ENCODE results near the gene SQOR. TPM values are rescaled to one million over a fixed set of nuclear protein-coding genes. Genes with fewer than 3 reads are reported as not detected.

SQOR gene
- total and polyA plus RNA-seq, 10 donors: 21.5 to 79.6 (median 56.1) TPM

DNA sequence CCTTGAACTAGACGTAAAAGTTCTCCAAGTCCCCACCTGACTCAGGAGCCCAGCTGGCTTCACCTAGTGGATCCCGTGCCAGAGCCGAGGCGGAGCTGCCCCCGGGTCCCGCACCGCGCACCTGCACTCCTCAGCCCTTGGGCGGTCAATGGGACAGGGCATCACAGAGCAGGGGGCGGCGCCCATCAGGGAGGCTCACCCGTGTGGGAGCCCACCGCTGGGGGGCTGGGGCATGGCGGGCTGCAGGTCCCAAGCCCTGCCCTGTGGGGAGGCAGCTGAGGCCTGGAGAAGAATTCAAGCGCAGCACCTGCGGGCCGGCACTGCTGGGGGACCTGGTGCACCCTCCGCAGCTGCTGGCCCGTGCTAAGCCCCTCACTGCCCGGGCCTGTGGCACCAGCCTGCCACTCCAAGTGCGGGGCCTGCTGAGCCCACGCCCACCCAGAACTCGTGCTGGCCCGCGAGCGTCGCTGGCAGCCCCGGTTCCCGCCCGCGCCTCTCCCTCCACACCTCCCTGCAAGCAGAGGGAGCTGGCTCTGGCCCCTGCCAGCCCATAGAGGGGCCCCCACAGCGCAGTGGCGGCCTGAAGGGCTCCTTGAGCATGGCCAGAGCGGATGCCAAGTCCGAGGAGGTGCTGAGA, 16.2 kb downstream of the SQOR start:
- WGBS, 5 donors: 96 to 98% (median 97%) methylated on average over 4 to 35 of the region's 35 CpGs
- Histone ChIP-seq H3K4me3 (no peak overlapping the region), H3K27me3 (replicated peaks in 1 of 7) (no peaks in the 10 kb centered on the region), H3K4me1 (peaks cover 10 to 97% (median 61%) of the 10 kb centered on the region in 6 donors), H3K36me3 (peaks cover 0 to 21% (median 2%) of the 10 kb centered on the region in 6 donors), H3K9me3 (no peaks in the 10 kb centered on the region), H3K27ac (no peak overlapping the region)
- TF ChIP-seq POLR2AphosphoS5 (IDR thresholded peaks at IDR 0.05): peak in 1 of 3 donors; percentile 40
- no peak for TF ChIP-seq POLR2A (IDR thresholded peaks at IDR 0.05)
- peak; percentile 78 for DNase-seq
- intact Hi-C loops (cut with DNase I; ENCODE audit: low total_unique reads): no loop called here

DNA sequence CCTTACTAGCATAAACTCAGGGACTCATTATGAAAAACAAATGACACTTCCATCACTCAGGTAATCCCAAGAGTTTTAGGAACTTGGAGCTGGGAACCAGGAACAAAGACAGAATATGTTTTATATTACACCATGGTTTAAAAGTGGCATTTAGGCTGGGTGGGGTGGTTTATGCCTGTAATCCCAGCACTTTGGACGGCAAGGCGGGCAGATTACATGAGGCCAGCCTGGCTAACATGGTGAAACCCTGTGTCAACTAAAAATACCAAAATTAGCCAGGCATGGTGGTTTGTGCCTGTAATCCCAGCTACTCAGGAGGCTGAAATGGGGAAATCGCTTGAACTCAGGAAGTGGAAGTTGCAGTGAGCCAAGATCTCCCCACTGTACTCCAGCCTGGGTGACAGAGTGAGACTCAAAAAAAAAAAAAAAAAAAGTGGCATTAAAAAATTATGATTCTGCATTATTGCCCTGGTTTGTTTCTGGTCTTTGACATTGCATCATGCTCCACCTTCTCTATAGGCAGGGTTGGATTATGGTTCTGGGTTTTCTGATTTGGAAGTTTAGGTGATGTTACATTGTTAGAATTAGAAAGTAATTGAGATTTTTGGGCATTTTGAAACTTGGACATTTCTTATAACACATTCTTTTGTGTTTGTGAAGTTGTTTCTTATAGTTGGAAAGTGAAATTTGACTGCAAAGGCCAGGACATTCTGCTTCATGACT, 19.0 kb downstream of the SQOR start:
- H3K27ac ChIP-seq: peak overlapping the region in 6 of 8 donors; percentile 38 to 77 (median 65)
- WGBS, 5 donors: 29 to 58% (median 47%) methylated on average over 3 of the region's 3 CpGs
- H3K27me3 ChIP-seq (replicated peaks in 1 of 7): no peaks in the 10 kb centered on the region
- TF ChIP-seq POLR2A (IDR thresholded peaks at IDR 0.05) (no peak), POLR2AphosphoS5 (IDR thresholded peaks at IDR 0.05) (no peak)
- TF ChIP-seq, protein P1, sequence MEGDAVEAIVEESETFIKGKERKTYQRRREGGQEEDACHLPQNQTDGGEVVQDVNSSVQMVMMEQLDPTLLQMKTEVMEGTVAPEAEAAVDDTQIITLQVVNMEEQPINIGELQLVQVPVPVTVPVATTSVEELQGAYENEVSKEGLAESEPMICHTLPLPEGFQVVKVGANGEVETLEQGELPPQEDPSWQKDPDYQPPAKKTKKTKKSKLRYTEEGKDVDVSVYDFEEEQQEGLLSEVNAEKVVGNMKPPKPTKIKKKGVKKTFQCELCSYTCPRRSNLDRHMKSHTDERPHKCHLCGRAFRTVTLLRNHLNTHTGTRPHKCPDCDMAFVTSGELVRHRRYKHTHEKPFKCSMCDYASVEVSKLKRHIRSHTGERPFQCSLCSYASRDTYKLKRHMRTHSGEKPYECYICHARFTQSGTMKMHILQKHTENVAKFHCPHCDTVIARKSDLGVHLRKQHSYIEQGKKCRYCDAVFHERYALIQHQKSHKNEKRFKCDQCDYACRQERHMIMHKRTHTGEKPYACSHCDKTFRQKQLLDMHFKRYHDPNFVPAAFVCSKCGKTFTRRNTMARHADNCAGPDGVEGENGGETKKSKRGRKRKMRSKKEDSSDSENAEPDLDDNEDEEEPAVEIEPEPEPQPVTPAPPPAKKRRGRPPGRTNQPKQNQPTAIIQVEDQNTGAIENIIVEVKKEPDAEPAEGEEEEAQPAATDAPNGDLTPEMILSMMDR (IDR thresholded peaks at IDR 0.05 in 8 of 11, conservative IDR thresholded peaks at IDR 0.05 in 3 of 11): no peak
- no peak overlapping the region for H3K4me3 ChIP-seq
- H3K4me1 ChIP-seq: peaks cover 13 to 97% (median 64%) of the 10 kb centered on the region in 6 donors
- H3K9me3 ChIP-seq: no peaks in the 10 kb centered on the region
- DNase-seq: no peak
- intact Hi-C loops (cut with DNase I; ENCODE audit: low total_unique reads): no loop called here
- peaks cover 0 to 28% (median 2%) of the 10 kb centered on the region in 6 donors for H3K36me3 ChIP-seq

DNA sequence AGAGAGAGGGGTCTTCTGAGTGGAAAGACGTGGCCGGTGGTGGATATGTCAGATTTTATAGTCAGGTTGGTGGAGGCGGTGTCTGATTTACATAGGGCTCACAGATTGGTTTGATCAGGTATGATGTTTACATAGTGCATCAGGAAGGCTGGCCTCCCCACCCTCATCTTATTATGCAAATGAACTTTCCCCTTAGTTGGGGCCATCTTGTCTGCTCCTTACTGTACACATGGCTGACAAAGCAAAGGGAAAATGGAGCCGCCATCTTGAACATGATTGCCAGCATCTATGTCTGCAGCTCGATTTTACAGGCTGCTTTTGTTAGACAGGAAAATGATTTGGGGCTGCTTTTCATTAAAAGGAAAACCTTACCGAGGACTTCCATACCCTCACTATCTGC, 19.9 kb downstream of the SQOR start:
- DNase-seq: no peak
- TF ChIP-seq POLR2A (IDR thresholded peaks at IDR 0.05) (no peak), POLR2AphosphoS5 (IDR thresholded peaks at IDR 0.05) (no peak)
- TF ChIP-seq, protein P1 (IDR thresholded peaks at IDR 0.05 in 8 of 11, conservative IDR thresholded peaks at IDR 0.05 in 3 of 11): no peak
- intact Hi-C loops (cut with DNase I; ENCODE audit: low total_unique reads): no loop called here
- Histone ChIP-seq H3K9me3 (no peaks in the 10 kb centered on the region), H3K4me3 (no peak overlapping the region), H3K36me3 (peaks cover 0 to 35% (median 7%) of the 10 kb centered on the region in 6 donors), H3K27me3 (replicated peaks in 1 of 7) (no peaks in the 10 kb centered on the region), H3K4me1 (peaks cover 13 to 95% (median 55%) of the 10 kb centered on the region in 6 donors), H3K27ac (peak overlapping the region in 5 of 8 donors; percentile 39 to 77 (median 71))
- 76 to 97% (median 94%) methylated on average over 6 of the region's 6 CpGs for WGBS, 5 donors

DNA sequence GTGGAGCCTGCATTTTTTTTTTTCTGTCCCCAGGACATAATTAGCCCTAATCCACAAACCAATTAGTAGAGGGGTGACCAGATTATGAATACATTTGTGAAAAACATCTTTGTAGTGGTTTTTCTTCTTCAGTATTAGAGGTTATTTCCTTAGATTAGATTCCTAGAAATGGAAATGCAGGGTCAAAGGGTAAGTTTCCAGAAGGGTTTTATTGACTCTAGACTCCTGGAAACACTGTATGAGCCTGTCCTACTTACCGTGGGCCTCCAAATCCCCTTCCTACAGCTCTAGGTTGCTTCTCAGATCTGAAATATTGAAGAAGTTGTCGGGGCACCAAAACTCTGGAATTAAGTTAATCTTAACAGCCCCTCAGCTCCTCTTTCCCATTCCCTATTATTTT, 22.4 kb downstream of the SQOR start:
- no peaks in the 10 kb centered on the region for H3K27me3 ChIP-seq (replicated peaks in 1 of 7)
- peaks cover 13 to 82% (median 49%) of the 10 kb centered on the region in 6 donors for H3K4me1 ChIP-seq
- peaks cover 0 to 41% (median 22%) of the 10 kb centered on the region in 6 donors for H3K36me3 ChIP-seq
- no peak for TF ChIP-seq POLR2AphosphoS5 (IDR thresholded peaks at IDR 0.05)
- TF ChIP-seq, protein P1 (IDR thresholded peaks at IDR 0.05 in 8 of 11, conservative IDR thresholded peaks at IDR 0.05 in 3 of 11): no peak
- TF ChIP-seq POLR2A (IDR thresholded peaks at IDR 0.05): no peak
- WGBS, 5 donors: 61 to 85% (median 75%) methylated on average over 2 of the region's 2 CpGs
- H3K4me3 ChIP-seq: no peak overlapping the region
- no peaks in the 10 kb centered on the region for H3K9me3 ChIP-seq
- DNase-seq: no peak
- intact Hi-C loops (cut with DNase I; ENCODE audit: low total_unique reads): no loop called here
- H3K27ac ChIP-seq: peak overlapping the region in 1 of 8 donors; percentile 19

Measured in spleen (tissue), 11 donors.